Renal cortex interstitium (tissue), 11 donors: Measurements from ENCODE around the gene MDN1. TPM values are rescaled to one million over a fixed set of nuclear protein-coding genes. Genes with fewer than 3 reads are reported as not detected.
"Not testable (repeated sequence)": the region's sequence is repeated elsewhere in the genome, so short reads cannot be mapped to it uniquely, and the experiment has no call there.

Source experiments
- DNase-seq, 11 donors: peaks; one replicate each; pipeline ENCODE4 v3.0.0-alpha.2; 2013; ENCODE audit warnings: low read depth in 9 of 11, low spot score in 4 of 11; ENCODE audit errors: extremely low read depth in 1 of 11
- polyA plus RNA-seq, 3 donors: library from polyadenylated mRNA; unstranded; fragments of 120-200 nt; gene quantifications; one replicate each; pipeline ENCODE4 v1.2.1, GENCODE V29; 2013; ENCODE audit not compliant: insufficient read length in 3 of 3

MDN1 gene
- polyA plus RNA-seq, 3 donors: 39.1 to 48.6 (median 47.6) TPM

- not testable (repeated sequence) for DNase-seq
Observed at GRCh38 chr6:89636412-89636811, 183.2 kb downstream of the MDN1 start.

GRCh38 chr6:89630488-89630887 lies 189.1 kb downstream of the MDN1 start:
- DNase-seq: no peak

- no peak for DNase-seq
Observed at GRCh38 chr6:89623749-89624148, 195.8 kb downstream of the MDN1 start.

- DNase-seq: no peak
Observed at GRCh38 chr6:89619567-89619966, 200.0 kb downstream of the MDN1 start.

- no peak for DNase-seq
Observed at GRCh38 chr6:89618026-89618425, 201.6 kb downstream of the MDN1 start.

GRCh38 chr6:89616531-89616930 lies 203.1 kb downstream of the MDN1 start:
- no peak for DNase-seq

GRCh38 chr6:89615882-89616281 lies 203.7 kb downstream of the MDN1 start:
- DNase-seq: no peak

- no peak for DNase-seq
Observed at GRCh38 chr6:89613790-89614189, 205.8 kb downstream of the MDN1 start.

- no peak for DNase-seq
Observed at GRCh38 chr6:89612121-89612520, 207.5 kb downstream of the MDN1 start.

- DNase-seq: no peak
Observed at GRCh38 chr6:89611666-89612065, 207.9 kb downstream of the MDN1 start.

GRCh38 chr6:89610149-89610642 lies 209.4 kb downstream of the MDN1 start:
- no peak for DNase-seq

GRCh38 chr6:89605861-89606260 lies 213.7 kb downstream of the MDN1 start:
- no peak for DNase-seq

- DNase-seq: no peak
Observed at GRCh38 chr6:89604653-89605052, 214.9 kb downstream of the MDN1 start.

- peak in 7 of 11 donors; percentile 25 to 74 (median 47) for DNase-seq
Observed at GRCh38 chr6:89602166-89602565, 217.4 kb downstream of the MDN1 start.

- no peak for DNase-seq
Observed at GRCh38 chr6:89599727-89600126, 219.9 kb downstream of the MDN1 start.

GRCh38 chr6:89597988-89598387 lies 221.6 kb downstream of the MDN1 start:
- no peak for DNase-seq

GRCh38 chr6:89597372-89597771 lies 222.2 kb downstream of the MDN1 start:
- no peak for DNase-seq

- no peak for DNase-seq
Observed at GRCh38 chr6:89596484-89596883, 223.1 kb downstream of the MDN1 start.

GRCh38 chr6:89596056-89596455 lies 223.5 kb downstream of the MDN1 start:
- no peak for DNase-seq
